Measurements from ENCODE around the gene NOSIP. TPM values are rescaled to one million over a fixed set of nuclear protein-coding genes. Genes with fewer than 3 reads are reported as not detected.

The NOSIP gene
- total RNA-seq, 1 donor from 2014 or later, result 47.0 TPM

GRCh38 chr19:49570138-49570856 lies 10.1 kb downstream of the NOSIP start:
- DNase-seq (ENCODE audit: low spot score), result no peak
- no peaks in the 10 kb centered on the region for H3K36me3 Mint-ChIP-seq (ENCODE audit: low read depth)
- no peaks in the 10 kb centered on the region for H3K9me3 Mint-ChIP-seq (ENCODE audit: low read depth)
- TF ChIP-seq CTCF (IDR thresholded peaks at IDR 0.05), result peak; percentile 99
- H3K27me3 Mint-ChIP-seq (ENCODE audit: low read depth), result no peaks in the 10 kb centered on the region
- H3K4me1 Mint-ChIP-seq (ENCODE audit: low read depth), result peaks cover 22% of the 10 kb centered on the region
- H3K27ac Mint-ChIP-seq (ENCODE audit: unreplicated experiment), result peak overlapping the region; percentile 46
- H3K4me3 Mint-ChIP-seq (ENCODE audit: unreplicated experiment), result no peak overlapping the region

GRCh38 chr19:49567861-49568441 lies 12.4 kb downstream of the NOSIP start:
- H3K36me3 Mint-ChIP-seq (ENCODE audit: low read depth), result no peaks in the 10 kb centered on the region
- no peaks in the 10 kb centered on the region for H3K27me3 Mint-ChIP-seq (ENCODE audit: low read depth)
- H3K4me3 Mint-ChIP-seq (ENCODE audit: unreplicated experiment), result no peak overlapping the region
- H3K4me1 Mint-ChIP-seq (ENCODE audit: low read depth), result peaks cover 31% of the 10 kb centered on the region
- peak overlapping the region; percentile 33 for H3K27ac Mint-ChIP-seq (ENCODE audit: unreplicated experiment)
- no peak for DNase-seq (ENCODE audit: low spot score)
- no peak for TF ChIP-seq CTCF (IDR thresholded peaks at IDR 0.05)
- no peaks in the 10 kb centered on the region for H3K9me3 Mint-ChIP-seq (ENCODE audit: low read depth)

- DNase-seq (ENCODE audit: low spot score), result no peak
- Mint-ChIP-seq H3K4me1 (ENCODE audit: low read depth) (peaks cover 30% of the 10 kb centered on the region), H3K9me3 (ENCODE audit: low read depth) (no peaks in the 10 kb centered on the region), H3K36me3 (ENCODE audit: low read depth) (no peaks in the 10 kb centered on the region), H3K4me3 (ENCODE audit: unreplicated experiment) (no peak overlapping the region), H3K27me3 (ENCODE audit: low read depth) (no peaks in the 10 kb centered on the region), H3K27ac (ENCODE audit: unreplicated experiment) (no peak overlapping the region)
- no peak for TF ChIP-seq CTCF (IDR thresholded peaks at IDR 0.05)
Observed at GRCh38 chr19:49566302-49566701, 14.1 kb downstream of the NOSIP start.

GRCh38 chr19:49565261-49565660 lies 15.1 kb downstream of the NOSIP start:
- no peaks in the 10 kb centered on the region for H3K36me3 Mint-ChIP-seq (ENCODE audit: low read depth)
- H3K9me3 Mint-ChIP-seq (ENCODE audit: low read depth), result no peaks in the 10 kb centered on the region
- peaks cover 23% of the 10 kb centered on the region for H3K4me1 Mint-ChIP-seq (ENCODE audit: low read depth)
- H3K27me3 Mint-ChIP-seq (ENCODE audit: low read depth), result no peaks in the 10 kb centered on the region
- no peak overlapping the region for H3K4me3 Mint-ChIP-seq (ENCODE audit: unreplicated experiment)
- peak overlapping the region; percentile 4 for H3K27ac Mint-ChIP-seq (ENCODE audit: unreplicated experiment)
- TF ChIP-seq CTCF (IDR thresholded peaks at IDR 0.05), result no peak
- DNase-seq (ENCODE audit: low spot score), result no peak

- no peak for DNase-seq (ENCODE audit: low spot score)
- peaks cover 19% of the 10 kb centered on the region for H3K4me1 Mint-ChIP-seq (ENCODE audit: low read depth)
- H3K4me3 Mint-ChIP-seq (ENCODE audit: unreplicated experiment), result no peak overlapping the region
- H3K27me3 Mint-ChIP-seq (ENCODE audit: low read depth), result no peaks in the 10 kb centered on the region
- H3K9me3 Mint-ChIP-seq (ENCODE audit: low read depth), result no peaks in the 10 kb centered on the region
- no peak for TF ChIP-seq CTCF (IDR thresholded peaks at IDR 0.05)
- no peaks in the 10 kb centered on the region for H3K36me3 Mint-ChIP-seq (ENCODE audit: low read depth)
- peak overlapping the region; percentile 4 for H3K27ac Mint-ChIP-seq (ENCODE audit: unreplicated experiment)
Observed at GRCh38 chr19:49564616-49565045, 15.7 kb downstream of the NOSIP start.

Data from chondrocyte (in vitro differentiated cells).